Measurements from ENCODE around the gene SVIL. TPM values are rescaled to one million over a fixed set of nuclear protein-coding genes. Genes with fewer than 3 reads are reported as not detected.

The SVIL gene
- total and polyA plus RNA-seq, 2 of the 13 experiments (the other 11 are each of a cell fraction or from before 2014, with no cell fraction given): 3.9 to 12.1 TPM

GRCh38 chr10:29635711-29636144, 957 bp upstream of the SVIL start (continued):
- TF ChIP-seq REXO4 (CRISPR knock-in tag; IDR thresholded peaks at IDR 0.05; ENCODE audit: borderline replicate concordance) (no peak), AGO2 (optimal IDR thresholded peaks at IDR 0.05; ENCODE audit: low read depth, low read length) (no peak), HDAC2 (CRISPR knock-in tag; IDR thresholded peaks at IDR 0.05) (peak; percentile 63; the same call in 1 of the 2 replicates), CC2D1A (CRISPR knock-in tag; IDR thresholded peaks at IDR 0.05) (no peak), ZNF292 (CRISPR knock-in tag; IDR thresholded peaks at IDR 0.05; ENCODE audit: borderline replicate concordance, low read depth) (peak; percentile 66; the same call in 1 of the 2 replicates), ARID5B (CRISPR knock-in tag; IDR thresholded peaks at IDR 0.05) (peak; percentile 53), SIX4 (CRISPR knock-in tag; IDR thresholded peaks at IDR 0.05) (no peak), ZNF687 (CRISPR knock-in tag; IDR thresholded peaks at IDR 0.05) (no peak; the same call in 1 of the 2 replicates), PHF8 (CRISPR knock-in tag; IDR thresholded peaks at IDR 0.05) (no peak), KDM6A (CRISPR knock-in tag; IDR thresholded peaks at IDR 0.05; ENCODE audit: low read depth) (no peak), MBD4 (IDR thresholded peaks at IDR 0.05; ENCODE audit: borderline replicate concordance, low read length) (no peak), SP1 (IDR thresholded peaks at IDR 0.05) (no peak), SP1 (CRISPR knock-in tag; IDR thresholded peaks at IDR 0.05) (no peak), ZNF224 (CRISPR knock-in tag; IDR thresholded peaks at IDR 0.05) (no peak), SSRP1 (CRISPR knock-in tag; IDR thresholded peaks at IDR 0.05) (no peak), MAFK (conservative IDR thresholded peaks at IDR 0.05 in 1 of 2, IDR thresholded peaks at IDR 0.05 in 1 of 2; ENCODE audit: low read length in 2 of 2) (no peak), DPF2 (CRISPR knock-in tag; IDR thresholded peaks at IDR 0.05; ENCODE audit: borderline replicate concordance, low read depth) (no peak), GLMP (CRISPR knock-in tag; IDR thresholded peaks at IDR 0.05; ENCODE audit: borderline replicate concordance) (no peak)
- TF ChIP-seq, protein P1, sequence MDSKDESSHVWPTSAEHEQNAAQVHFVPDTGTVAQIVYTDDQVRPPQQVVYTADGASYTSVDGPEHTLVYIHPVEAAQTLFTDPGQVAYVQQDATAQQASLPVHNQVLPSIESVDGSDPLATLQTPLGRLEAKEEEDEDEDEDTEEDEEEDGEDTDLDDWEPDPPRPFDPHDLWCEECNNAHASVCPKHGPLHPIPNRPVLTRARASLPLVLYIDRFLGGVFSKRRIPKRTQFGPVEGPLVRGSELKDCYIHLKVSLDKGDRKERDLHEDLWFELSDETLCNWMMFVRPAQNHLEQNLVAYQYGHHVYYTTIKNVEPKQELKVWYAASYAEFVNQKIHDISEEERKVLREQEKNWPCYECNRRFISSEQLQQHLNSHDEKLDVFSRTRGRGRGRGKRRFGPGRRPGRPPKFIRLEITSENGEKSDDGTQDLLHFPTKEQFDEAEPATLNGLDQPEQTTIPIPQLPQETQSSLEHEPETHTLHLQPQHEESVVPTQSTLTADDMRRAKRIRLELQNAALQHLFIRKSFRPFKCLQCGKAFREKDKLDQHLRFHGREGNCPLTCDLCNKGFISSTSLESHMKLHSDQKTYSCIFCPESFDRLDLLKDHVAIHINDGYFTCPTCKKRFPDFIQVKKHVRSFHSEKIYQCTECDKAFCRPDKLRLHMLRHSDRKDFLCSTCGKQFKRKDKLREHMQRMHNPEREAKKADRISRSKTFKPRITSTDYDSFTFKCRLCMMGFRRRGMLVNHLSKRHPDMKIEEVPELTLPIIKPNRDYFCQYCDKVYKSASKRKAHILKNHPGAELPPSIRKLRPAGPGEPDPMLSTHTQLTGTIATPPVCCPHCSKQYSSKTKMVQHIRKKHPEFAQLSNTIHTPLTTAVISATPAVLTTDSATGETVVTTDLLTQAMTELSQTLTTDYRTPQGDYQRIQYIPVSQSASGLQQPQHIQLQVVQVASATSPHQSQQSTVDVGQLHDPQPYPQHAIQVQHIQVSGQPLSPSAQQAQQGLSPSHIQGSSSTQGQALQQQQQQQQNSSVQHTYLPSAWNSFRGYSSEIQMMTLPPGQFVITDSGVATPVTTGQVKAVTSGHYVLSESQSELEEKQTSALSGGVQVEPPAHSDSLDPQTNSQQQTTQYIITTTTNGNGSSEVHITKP (CRISPR knock-in tag; IDR thresholded peaks at IDR 0.05; ENCODE audit: low read depth): no peak
